AG10803 (cell line): Measurements from ENCODE around the gene ZKSCAN7.
"Not testable (repeated sequence)": the region's sequence is repeated elsewhere in the genome, so short reads cannot be mapped to it uniquely, and the experiment has no call there.

Experiments used
- DNase-seq: peaks from one replicate; pipeline ENCODE4 v3.0.0; 2010; ENCODE audit warnings: low read depth
- H3K4me3 ChIP-seq: 2 replicates; pipeline ENCODE4 v1.5.1; 2011; ENCODE audit warnings: mild to moderate bottlenecking, low read length, control low read depth
- TF ChIP-seq, protein P1 (sequence below): conservative IDR thresholded peaks from 2 replicates; pipeline ENCODE4 v1.5.1; 2011; ENCODE audit warnings: mild to moderate bottlenecking, low read length, control low read depth, inconsistent platforms

Gene ZKSCAN7

DNA sequence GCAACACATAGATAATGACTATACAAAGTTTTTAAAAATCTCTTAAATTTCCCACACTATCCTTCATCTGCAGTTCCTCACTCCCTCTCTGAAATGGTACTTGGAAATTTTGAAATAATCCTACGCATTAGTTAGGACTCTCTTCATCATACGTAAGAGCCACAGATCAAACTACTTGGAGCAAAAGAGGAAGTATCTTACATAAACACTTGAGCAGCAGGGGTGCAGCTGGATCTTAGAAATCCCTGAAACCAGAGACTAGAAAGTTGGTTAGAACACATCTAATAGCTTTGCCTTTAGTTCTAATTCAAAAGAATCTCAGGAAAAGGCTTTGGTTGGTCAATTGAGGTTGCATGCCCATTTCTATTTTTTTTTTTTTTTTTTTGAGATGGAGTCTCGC lies 38.8 kb upstream of the ZKSCAN7 start:
- TF ChIP-seq, protein P1, sequence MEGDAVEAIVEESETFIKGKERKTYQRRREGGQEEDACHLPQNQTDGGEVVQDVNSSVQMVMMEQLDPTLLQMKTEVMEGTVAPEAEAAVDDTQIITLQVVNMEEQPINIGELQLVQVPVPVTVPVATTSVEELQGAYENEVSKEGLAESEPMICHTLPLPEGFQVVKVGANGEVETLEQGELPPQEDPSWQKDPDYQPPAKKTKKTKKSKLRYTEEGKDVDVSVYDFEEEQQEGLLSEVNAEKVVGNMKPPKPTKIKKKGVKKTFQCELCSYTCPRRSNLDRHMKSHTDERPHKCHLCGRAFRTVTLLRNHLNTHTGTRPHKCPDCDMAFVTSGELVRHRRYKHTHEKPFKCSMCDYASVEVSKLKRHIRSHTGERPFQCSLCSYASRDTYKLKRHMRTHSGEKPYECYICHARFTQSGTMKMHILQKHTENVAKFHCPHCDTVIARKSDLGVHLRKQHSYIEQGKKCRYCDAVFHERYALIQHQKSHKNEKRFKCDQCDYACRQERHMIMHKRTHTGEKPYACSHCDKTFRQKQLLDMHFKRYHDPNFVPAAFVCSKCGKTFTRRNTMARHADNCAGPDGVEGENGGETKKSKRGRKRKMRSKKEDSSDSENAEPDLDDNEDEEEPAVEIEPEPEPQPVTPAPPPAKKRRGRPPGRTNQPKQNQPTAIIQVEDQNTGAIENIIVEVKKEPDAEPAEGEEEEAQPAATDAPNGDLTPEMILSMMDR = no peak
- no peak for DNase-seq
- no peak overlapping the region for H3K4me3 ChIP-seq

DNA sequence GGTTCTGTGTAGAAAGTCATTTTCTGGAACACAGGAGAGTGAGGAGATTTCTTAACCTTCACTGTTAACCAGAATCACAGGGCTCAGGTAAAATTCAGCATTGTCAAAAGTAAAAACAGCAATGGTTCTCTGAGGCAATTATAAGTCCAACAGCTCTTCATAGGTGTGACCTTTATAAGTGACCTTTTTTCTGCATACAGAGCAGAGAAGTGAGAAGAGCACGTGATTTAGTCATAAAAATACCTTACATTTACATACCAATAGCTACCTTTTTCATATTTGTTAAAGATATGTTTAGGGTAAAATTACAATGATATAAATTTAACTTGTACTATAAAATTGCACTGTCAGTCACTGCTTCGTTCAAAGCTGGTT lies 36.2 kb upstream of the ZKSCAN7 start:
- TF ChIP-seq, protein P1 = no peak
- no peak overlapping the region for H3K4me3 ChIP-seq
- DNase-seq = no peak

DNA sequence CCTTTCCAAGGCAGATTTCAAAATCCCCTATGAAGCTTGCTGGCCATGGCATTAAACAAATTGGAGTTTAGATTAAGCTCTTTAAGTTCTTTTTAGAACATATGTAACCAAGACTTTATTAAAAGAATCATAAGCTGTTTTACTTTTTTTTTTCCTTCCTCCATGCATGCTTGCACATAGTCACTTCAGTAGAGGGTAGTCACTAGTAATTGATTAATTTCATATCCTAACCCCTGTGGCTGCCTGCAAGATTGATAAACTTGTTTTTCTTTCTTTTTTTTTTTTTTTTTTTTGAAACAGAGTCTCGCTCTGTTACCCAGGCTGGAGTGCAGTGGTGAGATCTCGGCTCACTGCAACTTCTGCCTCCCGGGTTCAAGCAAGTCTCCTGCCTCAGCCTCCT lies 33.3 kb upstream of the ZKSCAN7 start:
- DNase-seq = no peak
- TF ChIP-seq, protein P1 = no peak
- no peak overlapping the region for H3K4me3 ChIP-seq

DNA sequence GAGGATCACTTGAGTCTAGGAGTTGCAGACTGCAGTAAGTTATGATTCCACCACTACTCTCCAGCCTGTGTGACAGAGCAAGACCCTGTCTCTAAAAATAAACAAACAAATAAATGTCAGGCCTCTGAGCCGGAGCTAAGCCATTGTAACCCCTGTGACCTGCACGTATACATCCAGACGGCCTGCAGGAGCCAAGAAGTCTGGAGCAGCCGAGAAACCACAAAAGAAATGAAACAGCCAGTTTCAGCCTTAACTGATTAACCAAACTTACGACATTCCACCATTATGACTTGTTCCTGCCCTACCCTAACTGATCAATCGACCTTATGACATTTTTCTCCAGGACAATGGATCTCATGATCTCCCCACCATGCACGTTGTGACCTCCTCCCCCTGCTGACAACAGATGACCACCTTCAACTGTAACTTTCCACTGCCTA lies 32.5 kb upstream of the ZKSCAN7 start:
- DNase-seq = peak; percentile 9
- TF ChIP-seq, protein P1 = no peak
- H3K4me3 ChIP-seq = no peak overlapping the region

DNA sequence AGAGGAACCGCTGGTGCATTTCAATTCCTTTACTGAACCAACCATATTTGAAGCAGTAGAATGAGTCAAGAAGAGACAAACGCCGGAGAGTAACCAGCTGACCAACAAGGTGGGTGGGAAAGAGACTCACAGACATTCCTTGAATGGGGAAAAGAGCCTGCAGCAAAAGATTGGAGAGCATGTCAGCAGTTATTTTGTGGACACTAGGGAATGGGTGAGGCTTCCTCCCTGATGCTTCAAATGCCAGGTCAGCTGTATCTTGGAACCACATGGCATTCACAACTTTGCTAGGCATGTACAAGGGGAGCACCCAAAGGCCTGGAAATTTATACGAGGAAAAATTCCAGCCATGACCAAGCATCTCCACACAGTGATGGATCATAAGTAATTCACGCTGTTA lies 29.9 kb upstream of the ZKSCAN7 start:
- H3K4me3 ChIP-seq = no peak overlapping the region
- no peak for DNase-seq
- TF ChIP-seq, protein P1 = no peak

DNA sequence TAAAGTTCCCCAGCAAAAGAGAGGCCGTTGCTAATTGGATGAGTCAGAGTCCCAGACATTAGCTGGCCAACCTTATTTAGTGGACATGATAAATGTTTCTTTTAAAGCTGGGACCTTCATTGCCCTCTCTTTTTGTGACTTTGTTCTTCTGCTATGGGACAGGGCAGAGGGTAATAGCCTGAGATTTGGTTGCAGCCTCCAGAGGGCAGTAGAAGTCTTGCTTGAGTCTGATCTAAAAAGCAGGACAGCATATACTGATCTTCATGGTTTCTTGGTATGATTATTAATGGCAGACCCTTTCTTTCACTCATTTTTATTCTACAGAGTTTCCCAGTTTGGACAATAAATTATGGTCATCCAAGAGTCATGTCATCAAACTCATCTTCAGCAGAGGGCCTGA lies 25.1 kb upstream of the ZKSCAN7 start:
- H3K4me3 ChIP-seq = no peak overlapping the region
- peak; percentile 17 for DNase-seq
- TF ChIP-seq, protein P1 = peak; percentile 53

DNA sequence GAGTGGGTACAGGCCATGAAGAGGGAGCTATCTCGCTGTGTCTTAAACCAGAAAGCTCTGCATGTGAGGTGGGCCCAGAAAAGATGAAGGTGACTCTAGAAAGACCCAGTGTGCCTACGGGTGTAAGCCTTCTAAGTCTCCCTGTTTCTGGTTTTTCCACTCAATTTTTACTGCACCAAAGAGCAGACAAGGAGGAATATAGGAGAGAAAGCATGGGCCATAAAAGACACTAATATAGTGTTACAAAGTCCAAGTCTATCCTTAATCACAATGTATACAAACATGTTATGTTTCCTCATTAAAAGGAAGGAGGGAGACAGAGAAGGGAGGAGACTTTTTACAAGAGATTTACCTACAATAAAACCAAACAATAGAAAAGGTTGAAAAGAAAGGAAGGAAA lies 24.1 kb upstream of the ZKSCAN7 start:
- H3K4me3 ChIP-seq = no peak overlapping the region
- DNase-seq = no peak
- TF ChIP-seq, protein P1 = no peak

DNA sequence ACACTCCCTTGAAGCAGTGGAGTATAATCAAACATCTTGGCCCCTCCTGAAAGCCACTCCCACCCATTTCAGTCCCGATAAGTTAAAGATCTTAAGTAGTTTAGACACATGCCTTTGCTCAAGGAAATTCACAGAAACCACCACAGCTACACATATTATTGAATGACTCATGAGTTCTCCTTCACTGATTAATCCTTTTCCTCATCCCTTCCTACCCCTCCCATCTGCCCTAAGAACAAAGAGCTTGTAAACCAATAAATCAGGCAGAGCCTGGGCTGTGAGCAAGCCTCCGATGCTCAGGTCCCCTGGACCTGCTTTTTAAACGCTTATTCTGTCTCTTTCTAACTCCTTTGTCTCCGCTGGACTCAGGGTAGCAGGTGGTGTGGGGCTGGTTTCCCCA lies 20.3 kb upstream of the ZKSCAN7 start:
- DNase-seq, H3K4me3 ChIP-seq: not testable (repeated sequence)
